G401.6 (cell line): ENCODE measurements around the gene OLFM2.
"Not testable (repeated sequence)": the region's sequence is repeated elsewhere in the genome, so short reads cannot be mapped to it uniquely, and the experiment has no call there.

Experiments used
- FAIRE-seq: peaks from 2 replicates; lab custom pipeline; 2012; peaks lifted over from hg19 to GRCh38; lab: Jason Lieb, UNC

The OLFM2 gene

DNA sequence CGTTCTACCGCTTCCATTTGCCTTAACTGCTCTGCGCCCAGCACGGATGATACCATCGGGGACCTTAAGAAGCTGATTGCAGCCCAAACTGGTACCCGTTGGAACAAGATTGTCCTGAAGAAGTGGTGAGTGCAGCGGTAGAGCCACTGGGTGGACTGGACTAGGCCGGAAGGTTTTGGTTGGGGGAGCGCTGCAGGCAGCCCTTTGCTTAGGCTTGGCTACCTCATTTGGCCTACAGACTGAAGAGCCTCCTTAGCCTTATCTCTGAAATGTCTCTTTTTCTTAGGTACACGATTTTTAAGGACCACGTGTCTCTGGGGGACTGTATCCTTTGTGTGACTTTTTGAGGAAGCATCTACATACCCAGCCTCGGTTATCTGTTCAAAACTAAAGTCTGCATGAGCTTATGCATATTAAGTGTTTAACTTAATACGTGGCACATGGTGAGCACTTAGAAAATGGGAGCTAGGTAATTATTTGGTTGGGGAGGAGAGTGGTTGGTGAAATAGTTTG lies 107.7 kb downstream of the OLFM2 start:
- FAIRE-seq = no peak

GRCh38 chr19:9827289-9828238 lies 108.8 kb downstream of the OLFM2 start, which contains the start of gene UBL5:
Gene UBL5 (plus strand): TSS chr19:9827918. CDS start chr19:9828338, 420 bp downstream.
- FAIRE-seq = peak; percentile 79

DNA sequence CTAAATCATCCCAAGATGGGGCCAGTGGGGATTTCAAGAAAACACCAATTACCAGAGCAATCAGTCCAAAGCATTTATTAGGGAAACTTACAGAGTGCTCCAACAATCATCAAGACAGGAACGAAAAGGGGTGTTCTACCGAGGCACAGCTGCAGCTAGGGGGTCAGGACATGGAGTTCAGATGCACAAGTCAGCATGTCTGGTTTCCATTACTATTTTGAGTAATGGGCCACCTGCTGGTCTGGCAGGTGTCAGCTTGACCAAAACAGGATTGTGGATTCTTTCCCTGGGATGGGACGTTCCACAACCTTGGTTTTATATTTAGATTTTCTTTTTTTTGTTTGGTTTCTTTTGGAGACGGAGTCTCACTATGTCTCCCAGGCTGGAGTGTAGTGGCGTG lies 112.5 kb downstream of the OLFM2 start:
- FAIRE-seq = no peak

- not testable (repeated sequence) for FAIRE-seq
These were observed 116.3 kb downstream of the OLFM2 start for GRCh38 chr19:9820034-9820433.

GRCh38 chr19:9819596-9819909 lies 116.8 kb downstream of the OLFM2 start:
- no peak for FAIRE-seq

DNA sequence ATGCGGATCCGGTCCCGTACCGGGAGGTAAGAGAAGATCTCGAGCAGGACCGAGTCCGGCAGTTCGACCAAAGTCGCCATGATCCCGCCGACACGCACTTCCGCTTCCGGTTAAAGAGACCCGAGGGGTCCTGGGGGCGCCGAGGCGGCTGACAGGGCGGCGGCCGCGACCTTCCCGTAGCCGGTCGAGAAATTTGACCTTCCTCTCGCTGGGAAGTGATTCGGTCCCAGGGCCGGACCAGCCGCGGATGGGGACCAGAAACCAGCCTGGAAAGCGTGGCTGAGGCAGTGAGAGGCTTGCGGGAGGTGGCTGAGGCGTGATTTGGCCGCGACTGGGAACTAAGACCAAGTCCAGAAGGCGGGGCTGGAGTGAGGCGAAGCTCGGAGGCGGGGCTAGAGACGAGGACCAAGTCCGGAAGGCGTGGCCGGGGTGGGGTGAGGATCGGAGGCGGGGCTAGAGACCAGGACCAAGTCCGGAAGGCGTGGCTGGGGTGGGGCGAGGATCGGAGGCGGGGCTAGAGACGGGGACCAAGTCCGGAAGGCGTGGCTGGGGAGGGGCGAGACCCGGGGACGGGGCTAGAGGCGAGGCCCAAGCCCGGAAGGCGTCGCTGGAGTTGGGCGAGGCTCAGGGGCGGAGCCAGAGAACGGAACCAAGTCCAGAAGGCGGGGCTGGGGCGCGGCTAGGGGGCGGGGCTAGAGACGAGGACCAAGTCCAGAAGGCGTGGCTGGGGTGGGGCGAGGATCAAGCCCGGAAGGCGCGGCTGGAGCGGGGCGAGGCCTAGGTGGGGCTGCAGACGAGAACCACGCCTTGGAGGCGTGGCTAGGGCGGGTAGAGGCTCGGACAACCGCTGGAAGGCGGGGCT lies 117.3 kb downstream of the OLFM2 start, which contains the start of gene FBXL12:
Gene FBXL12, minus strand, starts transcription at position 346 of the 862 bp plus-strand sequence. Its CDS starts 266 bp downstream, at position 80.
- peak; percentile 98 for FAIRE-seq

- FAIRE-seq = no peak
These were observed 118.1 kb downstream of the OLFM2 start for GRCh38 chr19:9818175-9818733.

- no peak for FAIRE-seq
These were observed 125.2 kb downstream of the OLFM2 start for GRCh38 chr19:9811139-9811538.

DNA sequence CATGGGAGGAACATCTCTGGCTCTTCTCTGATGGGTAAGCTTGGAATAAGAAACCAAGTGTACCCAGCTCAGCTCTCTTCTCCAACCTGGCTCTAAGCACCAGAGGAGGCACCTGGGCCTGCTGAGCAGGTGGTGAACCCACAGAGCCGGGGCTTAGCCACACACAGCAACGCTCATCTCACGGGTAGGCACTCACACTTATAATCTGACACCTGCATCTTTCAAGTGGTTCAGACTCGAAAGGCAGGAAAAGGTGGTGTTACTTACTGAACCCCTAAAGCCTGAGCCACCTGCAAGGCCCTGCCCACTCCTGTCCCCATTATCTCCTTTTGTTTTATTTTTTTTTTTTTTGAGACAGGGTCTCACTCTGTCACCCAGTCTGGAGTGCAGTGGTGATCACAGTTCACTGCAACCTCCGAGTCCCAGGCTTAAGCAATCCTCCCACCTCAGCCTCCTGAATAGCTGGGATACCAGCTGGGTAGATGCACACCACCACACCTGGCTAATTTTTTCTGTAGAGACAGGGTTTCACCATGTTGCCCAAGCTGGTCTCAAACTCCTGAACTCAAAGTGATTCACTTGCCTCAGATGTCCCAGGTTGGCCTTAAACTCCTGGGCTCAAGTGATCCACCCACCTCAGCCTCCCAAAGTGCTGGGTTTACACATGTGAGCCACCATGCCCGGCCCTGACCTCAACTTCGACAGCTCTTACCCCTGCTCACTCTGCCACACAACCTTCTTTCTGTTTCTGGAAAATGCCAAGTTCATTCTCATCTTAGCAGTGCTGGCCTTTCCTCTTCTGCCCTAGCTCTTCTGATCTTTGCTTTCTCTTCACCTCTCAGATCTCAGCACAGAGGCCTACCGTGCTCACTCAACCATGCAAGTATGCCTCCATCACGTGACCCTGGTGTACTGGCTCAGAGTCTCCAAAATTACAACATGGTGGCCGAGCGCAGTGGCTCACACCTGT lies 127.2 kb downstream of the OLFM2 start:
- no peak for FAIRE-seq

DNA sequence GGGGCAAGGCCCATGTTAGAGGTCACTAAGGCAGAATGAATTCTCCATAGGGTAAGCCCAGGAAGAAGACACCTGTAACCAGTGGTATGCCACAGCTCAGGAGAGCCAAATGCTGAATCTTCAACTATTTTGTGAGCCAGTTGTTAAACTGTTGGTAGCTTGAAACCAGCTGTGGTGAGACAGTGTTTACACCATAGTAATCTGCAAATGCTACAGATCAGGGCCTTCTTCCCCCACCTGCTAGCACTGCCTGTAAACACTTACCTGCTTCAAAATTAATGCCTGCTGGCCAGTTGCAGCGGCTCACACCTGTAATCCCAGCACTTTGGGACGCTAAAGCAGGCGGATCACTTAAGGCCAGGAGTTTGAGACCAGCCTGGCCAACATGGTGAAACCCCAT lies 129.5 kb downstream of the OLFM2 start:
- no peak for FAIRE-seq
